ENCODE measurements around the gene RAP1GAP2.

The RAP1GAP2 gene

DNA sequence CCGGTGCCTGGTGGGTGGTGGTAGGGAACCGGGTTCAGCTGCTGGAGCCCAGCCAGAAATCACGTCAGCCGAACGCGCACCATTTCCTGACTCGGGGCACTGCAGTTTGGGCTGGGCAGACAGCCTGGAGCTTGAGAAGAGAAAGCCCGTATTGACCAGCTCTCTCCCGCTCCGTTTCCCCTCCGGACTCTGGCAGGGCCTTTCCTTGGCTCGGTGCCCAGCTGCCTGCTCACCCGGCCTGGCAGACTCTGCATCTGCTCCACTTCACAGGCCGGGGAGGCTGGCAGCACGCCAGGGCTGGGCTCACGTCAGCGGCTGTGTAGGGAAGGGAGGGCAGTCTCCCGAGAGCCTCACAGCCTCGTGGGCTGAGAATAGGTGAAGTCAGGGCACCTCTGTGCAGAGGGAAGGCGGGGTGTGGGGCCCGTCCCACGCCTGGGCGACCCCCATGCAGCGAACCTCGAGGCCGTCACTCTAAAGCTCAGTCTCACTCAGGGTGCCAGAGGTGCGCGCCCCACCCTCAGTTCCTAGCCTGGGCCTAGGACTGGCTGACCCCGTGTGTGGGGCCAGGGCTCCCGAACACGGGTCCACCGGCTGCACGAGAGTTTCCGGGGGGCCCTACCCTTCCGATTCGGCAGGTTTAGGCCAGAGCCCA lies 208.0 kb downstream of the RAP1GAP2 start:
- DNase-seq = peak; percentile 55

DNA sequence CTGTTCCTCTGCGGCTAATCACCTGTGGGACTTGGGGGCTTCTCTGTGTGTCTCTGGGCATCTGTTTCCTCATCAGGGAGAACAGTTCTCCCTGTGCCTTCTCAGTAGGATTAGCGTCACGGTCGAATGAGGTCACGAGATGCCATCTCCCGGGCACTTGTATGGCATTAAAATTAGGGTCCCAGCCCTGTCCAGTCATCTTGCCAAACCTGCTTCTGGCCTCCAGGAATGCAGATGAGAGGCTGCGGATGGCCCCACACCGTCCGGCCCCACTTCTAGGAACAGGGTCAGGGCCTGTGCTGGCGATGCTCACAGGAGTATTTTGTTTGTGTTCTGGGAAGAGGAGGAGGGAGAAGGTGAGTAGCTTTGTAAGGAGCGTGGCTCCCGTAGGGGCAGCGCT lies 208.7 kb downstream of the RAP1GAP2 start:
- no peak for DNase-seq

DNA sequence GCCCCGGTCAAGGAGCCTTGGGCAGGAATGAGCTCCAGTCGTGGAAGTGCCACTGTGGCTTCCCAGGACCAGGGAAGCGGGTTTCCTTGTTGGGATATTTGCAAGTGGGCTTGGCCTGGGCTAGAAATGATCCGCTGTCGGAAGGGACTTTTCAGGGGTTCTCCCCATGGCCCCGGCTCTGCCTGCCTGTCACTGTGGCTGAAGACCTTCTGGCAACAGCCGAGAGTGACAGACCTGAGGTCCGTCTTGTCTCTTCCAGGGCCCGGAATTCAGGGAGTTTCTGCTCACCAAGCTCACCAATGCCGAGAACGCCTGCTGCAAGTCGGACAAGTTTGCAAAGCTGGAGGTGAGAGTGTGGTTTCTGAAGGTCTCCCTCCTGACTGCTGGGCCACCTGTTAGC lies 209.5 kb downstream of the RAP1GAP2 start:
- no peak for DNase-seq

GRCh38 chr17:3006801-3007200 lies 210.6 kb downstream of the RAP1GAP2 start:
- DNase-seq = no peak

DNA sequence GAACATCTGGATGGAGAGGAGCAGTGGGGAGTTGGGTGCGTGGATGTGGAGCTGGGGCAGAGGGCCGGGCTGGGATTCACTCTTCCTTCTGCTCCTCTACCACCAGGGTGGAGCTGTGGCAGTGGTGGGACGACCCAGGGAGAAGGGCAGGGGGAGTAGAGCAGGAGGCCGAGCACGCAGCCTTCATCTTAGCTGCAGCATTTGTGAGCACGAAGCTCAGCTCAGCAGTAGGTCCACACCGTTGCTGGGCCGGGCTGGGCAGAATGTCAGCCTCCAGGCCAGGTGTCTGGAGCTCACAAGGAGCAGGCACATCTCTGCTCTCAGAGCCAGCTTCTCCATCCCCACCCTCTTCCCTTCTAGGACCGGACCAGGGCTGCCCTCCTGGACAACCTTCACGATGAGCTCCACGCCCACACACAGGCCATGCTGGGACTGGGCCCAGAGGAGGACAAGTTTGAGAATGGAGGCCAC lies 211.4 kb downstream of the RAP1GAP2 start:
- no peak for DNase-seq

DNA sequence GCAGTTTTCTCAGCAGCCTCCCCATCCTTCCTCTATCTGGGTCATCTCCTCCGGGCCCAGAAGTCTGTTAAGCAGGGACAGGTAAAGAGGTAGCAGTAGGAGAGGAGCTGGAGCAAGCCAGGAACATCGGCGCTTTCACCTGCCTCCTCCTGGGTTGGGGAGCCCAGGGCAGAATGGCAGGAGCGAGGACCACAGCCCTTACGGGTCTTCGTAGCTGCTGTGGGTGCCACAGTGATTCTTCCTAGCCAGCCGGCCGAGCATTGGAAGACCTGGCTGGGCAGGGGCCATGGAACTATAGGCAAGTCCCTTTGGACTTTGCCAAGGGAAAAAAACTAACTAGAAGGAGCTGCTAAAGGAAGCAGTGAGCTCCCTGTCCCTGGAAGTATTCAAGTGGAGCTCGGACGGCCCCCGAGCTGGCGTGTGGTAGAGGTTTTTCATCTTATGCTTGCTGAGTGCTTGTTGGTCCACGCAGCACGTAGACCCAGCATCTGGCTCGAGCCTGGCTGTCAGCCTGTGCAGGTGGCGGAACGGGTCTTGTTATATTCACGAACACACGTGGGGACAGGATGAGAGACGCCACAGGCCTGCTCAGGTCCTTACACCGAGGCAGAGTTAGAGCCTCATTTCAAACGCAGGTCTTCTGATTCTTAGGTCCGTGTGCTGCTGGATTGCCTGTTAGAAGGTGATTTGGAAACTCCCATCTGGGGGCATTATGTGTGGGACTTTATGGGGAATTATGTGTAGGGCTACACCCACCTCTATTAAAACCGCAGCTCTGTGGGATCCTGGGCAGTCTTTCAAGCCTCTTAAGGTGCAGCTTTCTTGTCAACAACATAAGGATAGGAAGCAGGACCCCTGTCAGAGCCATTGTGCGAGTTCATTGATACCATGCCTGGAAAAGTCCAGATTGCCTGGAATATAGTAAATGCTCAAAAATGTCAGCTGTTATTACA lies 212.4 kb downstream of the RAP1GAP2 start:
- DNase-seq = no peak

DNA sequence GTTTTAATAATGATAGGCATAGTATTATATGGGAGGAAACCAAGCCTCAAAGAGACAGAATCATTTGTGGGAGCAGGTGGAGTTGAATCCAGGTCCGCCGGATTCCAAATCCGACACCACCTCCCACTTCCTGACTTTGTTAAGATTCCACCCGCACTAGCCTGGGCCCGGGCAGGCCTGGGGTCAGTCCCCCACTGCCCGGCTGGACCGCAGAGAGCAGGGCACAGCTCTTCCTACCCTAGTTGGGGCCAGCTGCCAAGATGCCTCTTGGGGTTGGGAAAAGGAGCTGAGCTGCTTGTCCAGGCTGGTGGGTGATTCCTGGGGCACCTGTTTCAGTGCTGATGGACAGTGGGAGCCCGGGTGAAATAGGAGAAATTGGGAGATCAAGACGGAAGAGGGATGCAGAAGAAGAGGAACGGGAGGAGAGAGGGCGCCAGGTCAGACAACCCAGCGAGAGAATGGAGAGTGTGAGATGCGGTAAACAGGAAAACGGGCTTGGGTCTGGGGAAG lies 213.2 kb downstream of the RAP1GAP2 start:
- no peak for DNase-seq

DNA sequence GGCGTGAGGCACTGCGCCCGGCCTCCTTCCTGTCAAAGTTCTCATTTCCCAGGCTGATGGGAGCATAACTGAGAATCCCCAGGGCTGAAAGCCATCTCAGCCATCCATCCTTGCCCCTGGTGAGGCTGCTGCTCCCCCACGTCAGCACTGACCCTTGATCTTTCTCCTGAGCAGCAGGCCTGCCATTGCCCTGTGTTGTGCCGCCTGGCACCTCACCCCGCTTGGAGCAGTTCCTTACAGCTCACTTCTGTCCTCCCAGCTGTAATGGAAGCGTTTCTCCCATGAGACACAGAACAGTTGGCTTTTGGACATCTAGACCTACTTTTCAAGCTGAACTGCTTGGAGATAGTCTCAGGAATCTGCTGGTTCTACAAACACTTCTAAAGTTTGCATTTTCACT lies 215.7 kb downstream of the RAP1GAP2 start:
- no peak for DNase-seq

DNA sequence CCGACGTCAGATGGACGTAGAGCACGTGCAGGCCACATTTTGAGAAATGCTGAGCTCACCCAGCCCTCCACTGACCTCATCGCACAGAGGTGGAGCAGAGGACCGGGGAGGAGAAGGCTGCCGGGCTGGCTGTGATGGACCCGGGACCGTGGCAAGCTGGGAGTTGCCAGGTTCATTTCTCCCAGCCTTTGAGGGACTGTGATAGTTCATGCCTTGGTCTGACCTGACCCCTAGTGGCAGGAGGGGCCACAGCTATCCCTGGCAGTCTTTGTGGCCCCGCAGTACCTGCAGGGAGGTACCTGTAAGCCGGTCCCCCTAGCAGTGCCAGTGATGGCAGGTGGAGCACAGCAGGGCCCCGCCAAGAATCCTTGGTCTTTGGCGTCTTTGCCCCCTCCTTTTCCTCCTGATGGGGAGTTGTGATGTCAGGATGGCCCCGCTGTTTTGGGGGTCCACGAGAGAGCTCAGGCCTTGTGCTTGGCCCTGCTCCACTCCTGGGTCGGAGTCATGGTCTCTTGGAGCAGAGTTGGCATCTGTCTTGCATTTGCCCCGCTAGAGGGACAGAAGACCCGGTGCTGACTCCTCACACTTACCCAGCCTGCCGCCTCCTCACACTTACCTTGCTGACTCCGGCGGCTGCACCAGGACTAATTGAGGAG lies 216.8 kb downstream of the RAP1GAP2 start:
- DNase-seq = peak; percentile 45

DNA sequence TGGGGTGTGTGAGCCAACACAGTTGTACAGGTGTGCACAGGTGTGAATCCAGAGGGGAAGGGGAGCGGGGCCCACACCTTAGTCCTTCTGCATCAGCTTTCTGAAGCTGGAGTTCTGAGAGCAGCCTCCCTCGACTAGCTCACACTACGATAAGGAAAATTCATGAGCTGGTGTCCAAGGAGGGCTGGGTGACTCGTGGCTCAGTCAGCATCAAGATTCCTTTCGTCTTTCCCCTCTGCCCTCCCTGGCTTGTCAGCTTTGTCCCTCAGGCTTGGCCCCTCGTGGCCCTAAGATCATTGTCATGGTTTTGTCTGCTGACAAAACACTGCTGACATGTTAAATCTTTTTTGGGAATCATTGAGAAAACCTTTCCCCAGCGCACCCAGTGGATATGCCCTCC lies 219.7 kb downstream of the RAP1GAP2 start:
- no peak for DNase-seq

DNA sequence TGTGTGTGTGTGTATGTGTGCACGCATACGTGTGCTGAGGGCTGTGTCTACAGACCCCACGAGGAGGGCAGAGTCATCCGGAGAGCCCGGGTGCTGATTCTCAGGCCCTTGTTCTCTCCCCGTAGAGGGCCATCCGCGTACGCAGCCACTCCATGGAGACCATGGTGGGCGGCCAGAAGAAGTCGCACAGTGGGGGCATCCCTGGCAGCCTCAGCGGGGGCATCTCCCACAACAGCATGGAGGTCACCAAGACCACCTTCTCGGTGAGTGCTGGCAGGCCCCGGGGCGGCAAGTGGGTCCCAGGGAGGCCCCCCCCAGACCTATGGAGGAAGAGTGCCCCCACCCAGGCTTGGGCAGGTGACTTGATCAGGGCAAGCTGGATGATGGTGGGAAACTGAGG lies 221.7 kb downstream of the RAP1GAP2 start:
- DNase-seq = no peak

DNA sequence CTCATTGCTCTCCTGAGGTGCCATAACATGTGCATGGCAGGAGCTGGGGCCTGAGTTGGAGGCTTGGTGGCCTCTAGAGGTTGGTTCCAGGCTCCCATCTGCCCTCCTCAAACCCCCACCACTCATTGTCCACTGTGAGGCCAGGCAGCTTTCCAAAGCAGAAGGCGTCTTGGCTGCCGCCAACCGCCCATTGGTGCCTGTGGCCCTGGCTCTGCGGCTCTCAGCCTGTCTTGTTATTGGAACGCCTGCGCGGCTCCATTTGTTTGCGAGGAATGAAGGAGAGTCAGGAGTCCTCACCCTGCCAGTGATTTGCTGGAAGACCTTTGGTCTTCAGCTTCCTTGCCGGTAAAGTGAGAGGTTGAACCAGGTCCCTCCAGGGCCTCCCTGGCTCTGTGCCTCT lies 223.5 kb downstream of the RAP1GAP2 start:
- DNase-seq = no peak

GRCh38 chr17:3020381-3020780 lies 224.1 kb downstream of the RAP1GAP2 start:
- no peak for DNase-seq

GRCh38 chr17:3022197-3022596 lies 226.0 kb downstream of the RAP1GAP2 start:
- no peak for DNase-seq

GRCh38 chr17:3024346-3024745 lies 228.1 kb downstream of the RAP1GAP2 start:
- DNase-seq = no peak

DNA sequence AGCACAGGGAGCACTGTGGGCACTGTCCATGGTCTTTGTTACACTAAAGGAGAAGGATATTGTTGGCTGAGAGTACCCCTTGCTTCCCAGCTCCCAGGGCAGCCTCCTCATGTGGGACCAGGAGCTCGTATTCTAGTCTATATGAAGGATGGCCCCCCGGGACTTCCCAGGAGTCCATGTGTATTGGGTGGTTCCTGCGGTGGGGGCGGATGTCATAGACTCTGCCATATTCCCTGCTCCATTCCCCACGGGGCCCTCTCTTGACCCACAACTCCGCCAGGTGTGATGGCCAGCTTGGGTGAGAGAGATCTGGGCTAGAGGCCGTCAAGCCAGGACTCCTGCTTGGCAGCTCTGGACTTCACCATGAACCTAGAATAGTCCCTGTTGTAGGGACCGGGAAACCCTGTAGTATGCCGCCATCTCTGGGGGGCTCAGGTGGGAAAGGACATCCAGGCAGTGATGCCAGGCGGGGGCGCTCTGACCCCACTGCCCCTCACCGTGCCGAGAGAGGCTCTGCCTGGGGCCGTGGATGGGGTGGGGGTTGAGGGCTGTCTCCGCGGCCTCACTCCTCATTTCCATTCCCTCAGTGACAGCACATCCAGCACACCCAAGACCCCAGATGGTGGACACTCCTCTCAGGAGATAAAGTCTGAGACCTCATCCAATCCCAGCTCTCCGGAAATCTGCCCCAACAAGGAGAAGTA lies 229.3 kb downstream of the RAP1GAP2 start:
- DNase-seq = no peak

GRCh38 chr17:3026125-3026855 lies 230.1 kb downstream of the RAP1GAP2 start:
- no peak for DNase-seq

GRCh38 chr17:3026856-3027751 lies 230.9 kb downstream of the RAP1GAP2 start:
- DNase-seq = no peak

- no peak for DNase-seq
Measured at GRCh38 chr17:3027786-3028532, 231.7 kb downstream of the RAP1GAP2 start.

Data from CD4-positive, alpha-beta T cell treated with Interleukin-21 for 1 hour (primary cell).